D721Med (cell line): ENCODE data around the gene MARS1.

Experiments used
- DNase-seq: peaks from one replicate; pipeline ENCODE4 v3.0.0; 2011; ENCODE audit warnings: low spot score; ENCODE audit not compliant: insufficient read length
- FAIRE-seq: peaks from 2 replicates; lab custom pipeline; 2011; peaks lifted over from hg19 to GRCh38; lab: Jason Lieb, UNC
- TF ChIP-seq, protein P1 (sequence below): IDR thresholded peaks from 2 replicates; pipeline ENCODE4 v1.5.1; 2012; ENCODE audit warnings: mild to moderate bottlenecking, control low read depth; ENCODE audit not compliant: insufficient read depth; ENCODE audit errors: missing control alignments

The MARS1 gene

DNA sequence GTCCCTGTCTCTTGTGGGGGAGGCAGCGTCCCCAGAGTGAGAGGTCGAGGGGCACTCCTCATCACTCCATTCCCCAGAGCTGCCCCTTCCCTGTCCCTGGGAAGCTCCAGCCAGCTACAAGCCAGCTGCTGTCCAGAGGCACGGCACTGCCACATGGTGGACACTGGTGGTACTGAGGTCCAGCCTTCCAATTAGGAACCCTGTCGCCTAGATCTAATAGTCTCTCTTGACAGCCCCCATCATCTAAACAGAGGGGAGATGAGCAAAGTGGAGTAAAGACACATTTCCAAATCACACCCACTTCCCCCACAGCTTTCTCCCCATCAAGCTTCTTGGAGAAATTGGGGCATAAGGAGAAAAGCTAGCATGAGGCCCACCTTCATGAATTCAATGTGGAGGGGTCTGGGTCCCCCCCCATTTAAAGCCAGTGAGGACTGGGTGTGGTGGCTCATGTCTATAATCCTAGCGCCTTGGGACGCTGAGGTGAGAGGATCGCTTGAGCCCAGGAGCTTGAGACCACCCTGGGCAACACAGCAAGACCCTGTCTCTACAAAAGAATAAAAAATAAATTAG, 34.8 kb upstream of the MARS1 start:
- TF ChIP-seq, protein P1, sequence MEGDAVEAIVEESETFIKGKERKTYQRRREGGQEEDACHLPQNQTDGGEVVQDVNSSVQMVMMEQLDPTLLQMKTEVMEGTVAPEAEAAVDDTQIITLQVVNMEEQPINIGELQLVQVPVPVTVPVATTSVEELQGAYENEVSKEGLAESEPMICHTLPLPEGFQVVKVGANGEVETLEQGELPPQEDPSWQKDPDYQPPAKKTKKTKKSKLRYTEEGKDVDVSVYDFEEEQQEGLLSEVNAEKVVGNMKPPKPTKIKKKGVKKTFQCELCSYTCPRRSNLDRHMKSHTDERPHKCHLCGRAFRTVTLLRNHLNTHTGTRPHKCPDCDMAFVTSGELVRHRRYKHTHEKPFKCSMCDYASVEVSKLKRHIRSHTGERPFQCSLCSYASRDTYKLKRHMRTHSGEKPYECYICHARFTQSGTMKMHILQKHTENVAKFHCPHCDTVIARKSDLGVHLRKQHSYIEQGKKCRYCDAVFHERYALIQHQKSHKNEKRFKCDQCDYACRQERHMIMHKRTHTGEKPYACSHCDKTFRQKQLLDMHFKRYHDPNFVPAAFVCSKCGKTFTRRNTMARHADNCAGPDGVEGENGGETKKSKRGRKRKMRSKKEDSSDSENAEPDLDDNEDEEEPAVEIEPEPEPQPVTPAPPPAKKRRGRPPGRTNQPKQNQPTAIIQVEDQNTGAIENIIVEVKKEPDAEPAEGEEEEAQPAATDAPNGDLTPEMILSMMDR, result peak; percentile 95
- FAIRE-seq (no peak), DNase-seq (no peak)

DNA sequence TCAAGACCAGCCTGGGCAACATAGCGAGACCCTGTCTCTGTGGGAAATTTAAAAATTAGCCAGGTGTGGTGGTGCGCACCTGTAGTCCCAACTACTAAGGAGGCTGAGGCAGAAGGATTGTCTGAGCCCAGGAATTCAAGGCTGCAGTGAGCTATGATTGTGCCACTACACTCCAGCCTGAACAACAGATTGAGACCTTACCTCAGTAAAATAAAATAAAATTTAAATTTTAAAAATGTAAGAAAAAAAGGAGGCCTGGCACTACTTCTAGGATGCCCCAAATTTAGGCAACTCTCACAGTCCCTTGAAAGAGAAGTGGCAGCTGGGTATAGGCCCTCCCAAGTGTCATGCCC, 33.7 kb upstream of the MARS1 start:
- DNase-seq (no peak), FAIRE-seq (no peak)
- TF ChIP-seq, protein P1, result no peak

DNA sequence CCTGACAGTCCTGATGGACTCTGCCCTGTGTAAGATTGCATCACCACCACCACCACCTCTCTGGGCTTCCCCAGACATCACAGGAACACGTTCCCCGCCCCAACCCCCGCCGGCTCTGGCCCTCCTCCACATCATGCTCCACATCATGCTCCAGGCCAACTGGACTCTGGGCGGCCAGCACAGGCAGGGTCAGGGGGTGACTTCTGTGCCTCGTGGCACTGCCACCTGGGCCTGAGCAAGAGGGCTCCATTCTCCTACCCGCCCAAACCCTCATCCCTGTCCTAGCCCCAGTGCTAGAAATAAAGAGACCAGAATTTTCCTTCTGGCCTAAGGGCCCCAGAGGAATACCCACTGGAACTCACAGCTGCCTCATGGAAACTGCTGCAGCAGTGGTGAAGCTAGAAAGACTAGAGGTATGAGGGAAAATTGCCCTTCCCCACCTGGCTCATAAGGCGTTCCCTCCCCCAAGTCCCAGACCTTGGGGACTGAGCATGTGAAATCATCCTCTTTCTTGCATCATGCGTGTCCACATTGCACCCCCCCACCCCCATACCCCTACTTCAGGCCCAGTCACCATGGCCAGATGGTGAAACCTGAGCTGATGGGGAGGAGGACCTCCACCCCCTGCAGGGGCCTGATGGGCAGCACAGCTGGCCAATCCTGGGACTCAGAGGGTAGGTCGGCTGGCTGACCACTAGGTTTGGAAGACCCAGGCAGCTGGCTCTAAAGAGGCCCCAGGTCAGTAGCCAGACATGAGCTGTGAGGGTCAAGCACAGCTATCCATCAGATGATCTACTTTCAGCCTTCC, 33.1 kb upstream of the MARS1 start, which contains the start of gene INHBE:
Gene INHBE, plus strand, starts transcription at position 742 of the 808 bp plus-strand sequence. CDS start 230 bp downstream, outside the sequence.
- TF ChIP-seq, protein P1, result no peak
- FAIRE-seq (no peak), DNase-seq (no peak)

DNA sequence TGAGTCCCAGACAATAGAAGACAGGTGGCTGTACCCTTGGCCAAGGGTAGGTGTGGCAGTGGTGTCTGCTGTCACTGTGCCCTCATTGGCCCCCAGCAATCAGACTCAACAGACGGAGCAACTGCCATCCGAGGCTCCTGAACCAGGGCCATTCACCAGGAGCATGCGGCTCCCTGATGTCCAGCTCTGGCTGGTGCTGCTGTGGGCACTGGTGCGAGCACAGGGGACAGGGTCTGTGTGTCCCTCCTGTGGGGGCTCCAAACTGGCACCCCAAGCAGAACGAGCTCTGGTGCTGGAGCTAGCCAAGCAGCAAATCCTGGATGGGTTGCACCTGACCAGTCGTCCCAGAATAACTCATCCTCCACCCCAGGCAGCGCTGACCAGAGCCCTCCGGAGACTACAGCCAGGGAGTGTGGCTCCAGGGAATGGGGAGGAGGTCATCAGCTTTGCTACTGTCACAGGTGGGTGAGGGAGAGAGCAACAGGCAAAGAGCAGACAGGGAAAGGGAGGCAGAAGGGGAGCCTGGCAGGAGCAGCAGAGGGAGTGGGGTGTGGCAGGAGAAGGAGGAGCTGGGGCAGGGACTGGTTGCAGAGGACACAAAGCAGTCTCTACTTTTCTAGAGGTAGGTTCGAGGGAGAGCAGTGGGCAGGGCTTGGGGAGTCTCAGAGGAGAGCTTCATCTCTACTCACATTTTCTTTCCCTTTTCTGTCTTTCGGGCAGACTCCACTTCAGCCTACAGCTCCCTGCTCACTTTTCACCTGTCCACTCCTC, 32.3 kb upstream of the MARS1 start:
- DNase-seq (no peak), FAIRE-seq (no peak)
- TF ChIP-seq, protein P1, result no peak

DNA sequence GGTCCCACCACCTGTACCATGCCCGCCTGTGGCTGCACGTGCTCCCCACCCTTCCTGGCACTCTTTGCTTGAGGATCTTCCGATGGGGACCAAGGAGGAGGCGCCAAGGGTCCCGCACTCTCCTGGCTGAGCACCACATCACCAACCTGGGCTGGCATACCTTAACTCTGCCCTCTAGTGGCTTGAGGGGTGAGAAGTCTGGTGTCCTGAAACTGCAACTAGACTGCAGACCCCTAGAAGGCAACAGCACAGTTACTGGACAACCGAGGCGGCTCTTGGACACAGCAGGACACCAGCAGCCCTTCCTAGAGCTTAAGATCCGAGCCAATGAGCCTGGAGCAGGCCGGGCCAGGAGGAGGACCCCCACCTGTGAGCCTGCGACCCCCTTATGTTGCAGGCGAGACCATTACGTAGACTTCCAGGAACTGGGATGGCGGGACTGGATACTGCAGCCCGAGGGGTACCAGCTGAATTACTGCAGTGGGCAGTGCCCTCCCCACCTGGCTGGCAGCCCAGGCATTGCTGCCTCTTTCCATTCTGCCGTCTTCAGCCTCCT, 31.6 kb upstream of the MARS1 start:
- FAIRE-seq (no peak), DNase-seq (no peak)
- TF ChIP-seq, protein P1, result peak; percentile 79

DNA sequence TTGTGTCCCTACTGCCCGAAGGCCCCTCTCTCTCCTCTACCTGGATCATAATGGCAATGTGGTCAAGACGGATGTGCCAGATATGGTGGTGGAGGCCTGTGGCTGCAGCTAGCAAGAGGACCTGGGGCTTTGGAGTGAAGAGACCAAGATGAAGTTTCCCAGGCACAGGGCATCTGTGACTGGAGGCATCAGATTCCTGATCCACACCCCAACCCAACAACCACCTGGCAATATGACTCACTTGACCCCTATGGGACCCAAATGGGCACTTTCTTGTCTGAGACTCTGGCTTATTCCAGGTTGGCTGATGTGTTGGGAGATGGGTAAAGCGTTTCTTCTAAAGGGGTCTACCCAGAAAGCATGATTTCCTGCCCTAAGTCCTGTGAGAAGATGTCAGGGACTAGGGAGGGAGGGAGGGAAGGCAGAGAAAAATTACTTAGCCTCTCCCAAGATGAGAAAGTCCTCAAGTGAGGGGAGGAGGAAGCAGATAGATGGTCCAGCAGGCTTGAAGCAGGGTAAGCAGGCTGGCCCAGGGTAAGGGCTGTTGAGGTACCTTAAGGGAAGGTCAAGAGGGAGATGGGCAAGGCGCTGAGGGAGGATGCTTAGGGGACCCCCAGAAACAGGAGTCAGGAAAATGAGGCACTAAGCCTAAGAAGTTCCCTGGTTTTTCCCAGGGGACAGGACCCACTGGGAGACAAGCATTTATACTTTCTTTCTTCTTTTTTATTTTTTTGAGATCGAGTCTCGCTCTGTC, 31.0 kb upstream of the MARS1 start:
- TF ChIP-seq, protein P1, result no peak
- DNase-seq, result no peak
- no peak for FAIRE-seq
